SK-N-MC (cell line): ENCODE data around the gene TRMT1.

Experiments
- DNase-seq: peaks from one replicate; pipeline ENCODE4 v3.0.0-alpha.2; 2011; ENCODE audit warnings: low read depth, low spot score
- H3K27ac ChIP-seq: fragments of 200-600 bp; sonication (generic); 2 replicates; pipeline ENCODE4 v1.5.1; 2016; ENCODE audit warnings: mixed run types
- H3K36me3 ChIP-seq: fragments of 200-600 bp; sonication (generic); 2 replicates; pipeline ENCODE4 v1.6.1; 2017; ENCODE audit warnings: antibody characterized with exemption, low read length, mixed read lengths; ENCODE audit not compliant: insufficient read depth
- H3K4me3 ChIP-seq: fragments of 200-600 bp; sonication (generic); 2 replicates; pipeline ENCODE4 v1.5.1; 2016
- H3K9ac ChIP-seq: fragments of 200-600 bp; sonication (generic); 2 replicates; pipeline ENCODE4 v1.8.0; 2017; ENCODE audit warnings: mixed run types, mixed read lengths; ENCODE audit not compliant: insufficient read length
- H3K9me3 ChIP-seq: fragments of 200-600 bp; sonication (generic); 2 replicates; pipeline ENCODE4 v1.6.1; 2017; ENCODE audit warnings: low read depth, mild to moderate bottlenecking, antibody characterized with exemption, low read length, moderate library complexity, mixed read lengths
- EZH2 ChIP-seq: fragments of 200-600 bp; sonication (generic); IDR thresholded peaks from one replicate; pipeline ENCODE4 v1.6.1; 2017; ENCODE audit warnings: antibody characterized with exemption
- FOXP2 ChIP-seq: optimal IDR thresholded peaks from 2 replicates; pipeline ENCODE3; 2011; ENCODE audit warnings: mild to moderate bottlenecking, moderate library complexity; ENCODE audit not compliant: insufficient read depth; ENCODE audit errors: extremely low read length, control extremely low read depth
- POLR2AphosphoS5 ChIP-seq: IDR thresholded peaks from 2 replicates; pipeline ENCODE4 v1.6.1; 2012; ENCODE audit warnings: mild to moderate bottlenecking, low read depth, low read length, borderline replicate concordance

The TRMT1 gene

DNA sequence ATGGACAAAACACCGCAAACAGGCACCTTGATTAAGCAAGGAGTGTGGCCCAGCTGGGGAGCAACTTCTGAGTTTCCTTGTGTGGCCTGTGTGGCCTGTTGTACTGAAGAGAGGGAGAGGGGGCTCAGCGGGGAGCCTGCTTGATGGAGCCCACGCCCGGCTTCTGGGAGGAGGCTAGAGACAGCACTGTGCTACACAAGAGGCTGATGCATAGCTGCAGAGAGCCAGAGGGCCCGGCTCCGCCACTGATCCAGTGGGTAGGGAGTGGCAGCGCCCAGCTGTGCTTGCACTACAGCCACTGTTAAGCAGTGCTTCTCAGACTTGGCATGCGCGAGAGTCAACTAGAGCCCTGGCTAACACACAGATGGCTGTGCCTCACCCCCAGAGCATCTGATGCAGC lies 32.9 kb downstream of the TRMT1 start:
- TF ChIP-seq FOXP2: no peak
- no peak for TF ChIP-seq POLR2AphosphoS5
- no peak for TF ChIP-seq EZH2
- H3K36me3 ChIP-seq: peaks cover 4% of the 10 kb centered on the region
- H3K27ac ChIP-seq: peak overlapping the region; percentile 51; the same call in 1 of the 2 replicates
- H3K9me3 ChIP-seq: no peaks in the 10 kb centered on the region
- H3K9ac ChIP-seq: no peak overlapping the region
- no peak for DNase-seq
- no peak overlapping the region for H3K4me3 ChIP-seq

DNA sequence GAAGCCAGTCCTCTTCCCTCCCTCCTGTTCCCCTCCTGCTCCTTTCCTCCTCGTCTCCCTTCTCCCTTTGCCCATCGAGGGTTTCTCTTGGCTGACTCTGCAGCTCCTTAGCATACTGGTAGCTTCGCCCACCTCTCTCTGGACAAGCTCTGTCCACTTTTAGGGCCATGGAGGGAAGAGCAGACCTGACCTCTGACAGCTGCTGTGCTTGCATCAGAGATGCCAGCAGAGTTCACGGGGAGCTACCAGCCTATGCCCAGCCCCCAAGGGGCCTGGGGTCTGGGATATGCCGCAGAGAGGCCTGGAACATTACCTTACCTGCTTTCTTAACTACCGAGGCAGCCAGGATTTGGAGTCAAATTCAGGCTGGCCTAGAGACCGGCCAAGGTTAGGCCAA lies 33.5 kb downstream of the TRMT1 start:
- peaks cover 5% of the 10 kb centered on the region for H3K36me3 ChIP-seq
- no peak overlapping the region for H3K4me3 ChIP-seq
- TF ChIP-seq EZH2 (no peak), FOXP2 (no peak), POLR2AphosphoS5 (no peak)
- H3K27ac ChIP-seq: peak overlapping the region; percentile 51; the same call in 1 of the 2 replicates
- H3K9ac ChIP-seq: no peak overlapping the region
- no peaks in the 10 kb centered on the region for H3K9me3 ChIP-seq
- no peak for DNase-seq

DNA sequence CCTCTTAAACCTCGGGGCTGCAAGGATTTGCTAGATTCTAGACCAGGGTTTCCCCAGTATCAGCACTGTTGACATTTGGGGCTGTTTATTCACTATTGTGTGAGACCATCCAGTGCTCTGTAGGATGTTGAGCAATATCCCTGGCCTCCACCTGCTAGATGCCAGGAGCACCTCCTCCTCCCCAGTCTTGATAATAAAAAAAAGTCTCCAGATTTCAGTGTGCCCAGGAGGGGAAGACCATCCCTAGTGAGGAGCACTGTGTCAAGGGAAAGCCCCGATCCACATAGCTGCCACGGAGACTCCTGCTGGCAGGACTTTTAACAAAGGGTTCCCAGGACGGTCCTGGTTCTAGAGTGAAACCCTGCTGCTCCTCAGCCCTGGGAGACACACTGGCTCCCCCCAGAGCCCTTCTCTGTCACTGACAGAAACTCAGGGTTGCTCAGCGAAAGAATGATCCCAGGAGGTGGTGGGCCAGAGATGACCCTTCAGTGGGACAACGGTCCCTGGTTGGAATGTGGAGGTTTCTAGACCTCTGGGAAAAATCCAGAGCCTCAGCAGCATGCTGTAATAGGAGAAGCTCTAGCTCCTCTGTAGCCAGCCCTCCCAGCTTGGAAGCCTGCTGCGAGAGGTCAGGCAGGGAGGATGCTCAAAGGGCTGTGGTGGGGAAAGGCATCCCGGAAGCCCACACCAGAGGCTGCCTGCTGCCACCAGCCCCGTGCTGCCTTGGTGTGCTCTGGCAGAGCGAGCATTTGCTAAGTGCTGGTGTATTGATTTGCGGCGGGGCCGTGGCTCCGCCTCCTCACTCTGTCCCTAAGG lies 34.1 kb downstream of the TRMT1 start:
- no peak overlapping the region for H3K9ac ChIP-seq
- no peaks in the 10 kb centered on the region for H3K9me3 ChIP-seq
- peaks cover 10% of the 10 kb centered on the region for H3K36me3 ChIP-seq
- no peak overlapping the region for H3K4me3 ChIP-seq
- DNase-seq: no peak
- TF ChIP-seq EZH2 (no peak), FOXP2 (no peak), POLR2AphosphoS5 (no peak)
- H3K27ac ChIP-seq: peak overlapping the region; percentile 34; the same call in 1 of the 2 replicates

DNA sequence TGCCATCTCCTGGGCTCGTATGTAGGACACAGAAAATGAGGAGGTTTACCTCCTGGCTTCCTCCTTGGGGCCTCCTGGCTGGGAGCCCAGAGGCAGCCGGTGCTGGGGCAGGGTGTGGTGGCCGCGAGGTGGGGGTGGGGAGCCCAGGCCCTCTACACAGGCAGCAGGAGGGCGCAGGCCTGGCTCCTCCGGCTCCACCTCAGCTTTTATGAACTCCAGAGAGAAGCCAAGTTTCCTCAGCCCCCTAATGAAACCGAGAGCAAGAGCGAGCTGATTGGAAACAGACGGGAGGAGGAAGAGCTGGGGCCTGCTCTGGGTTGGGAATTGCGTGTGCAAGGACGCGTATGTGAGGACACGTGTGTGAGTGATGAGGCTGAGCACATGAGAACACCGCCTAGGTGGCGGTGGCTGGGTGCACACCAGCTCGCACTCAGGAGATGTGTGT lies 37.0 kb downstream of the TRMT1 start:
- DNase-seq: no peak
- peaks cover 13% of the 10 kb centered on the region for H3K36me3 ChIP-seq
- peak overlapping the region; percentile 80 for H3K27ac ChIP-seq
- peak overlapping the region; percentile 43 for H3K9ac ChIP-seq
- H3K4me3 ChIP-seq: peak overlapping the region; percentile 20
- no peaks in the 10 kb centered on the region for H3K9me3 ChIP-seq
- TF ChIP-seq EZH2 (no peak), FOXP2 (no peak), POLR2AphosphoS5 (no peak)

DNA sequence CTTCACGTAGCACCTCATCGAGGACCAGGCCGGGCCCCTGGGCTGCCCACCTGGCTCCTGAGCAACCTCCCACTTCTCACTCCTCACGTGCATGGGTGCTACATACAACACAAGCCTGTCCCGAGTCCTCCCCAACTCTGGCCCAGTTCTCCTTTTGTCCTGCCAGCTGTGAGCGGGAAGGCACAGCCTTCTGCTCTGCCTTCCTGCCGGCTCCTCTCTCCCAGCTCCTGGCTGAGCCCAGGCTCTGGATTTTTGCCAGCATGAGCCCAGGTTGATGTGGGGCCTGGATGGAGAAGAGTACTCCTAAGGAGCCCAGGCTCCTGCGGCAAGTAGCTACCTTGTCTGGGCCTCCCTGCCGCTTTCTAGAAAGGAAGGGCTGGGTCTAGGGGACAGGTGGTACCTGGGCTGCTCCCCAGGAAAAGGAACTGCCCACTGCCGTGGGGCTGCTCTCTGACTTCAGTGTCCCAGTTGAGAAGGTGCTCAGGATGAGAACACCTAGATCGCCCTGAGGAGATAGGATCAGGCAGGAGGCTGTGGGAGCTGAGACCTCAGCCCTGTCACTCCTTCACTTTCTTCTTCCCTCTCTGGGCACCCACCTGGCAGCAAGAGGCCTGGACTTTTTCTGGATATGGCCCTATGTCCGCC lies 37.5 kb downstream of the TRMT1 start:
- Histone ChIP-seq H3K27ac (peak overlapping the region; percentile 80), H3K9me3 (no peaks in the 10 kb centered on the region), H3K4me3 (peak overlapping the region; percentile 20), H3K36me3 (peaks cover 13% of the 10 kb centered on the region), H3K9ac (peak overlapping the region; percentile 43)
- no peak for TF ChIP-seq FOXP2
- no peak for TF ChIP-seq POLR2AphosphoS5
- no peak for TF ChIP-seq EZH2
- no peak for DNase-seq

DNA sequence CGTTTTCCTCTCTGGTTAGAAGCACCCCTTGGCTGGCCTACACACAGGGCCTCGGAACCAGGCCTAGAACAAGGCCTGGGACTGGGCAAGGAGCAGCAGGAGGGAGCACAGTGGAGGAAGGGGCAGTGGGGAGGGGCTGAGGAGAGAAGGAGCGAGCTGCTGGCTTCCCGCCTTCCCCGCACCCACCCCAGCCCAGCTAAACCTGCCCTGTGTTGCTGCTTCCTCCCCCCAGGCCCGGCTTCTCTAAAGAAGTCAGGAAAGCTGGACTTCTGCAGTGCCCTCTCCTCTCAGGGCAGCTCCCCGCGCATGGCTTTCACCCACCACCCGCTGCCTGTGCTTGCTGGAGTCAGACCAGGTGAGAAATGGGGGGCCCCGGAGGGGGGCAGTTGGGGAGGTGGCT lies 38.2 kb downstream of the TRMT1 start:
- Histone ChIP-seq H3K27ac (peak overlapping the region; percentile 80), H3K36me3 (peaks cover 20% of the 10 kb centered on the region), H3K4me3 (no peak overlapping the region), H3K9ac (peak overlapping the region; percentile 16), H3K9me3 (no peaks in the 10 kb centered on the region)
- TF ChIP-seq FOXP2 (no peak), POLR2AphosphoS5 (no peak), EZH2 (no peak)
- DNase-seq: no peak

DNA sequence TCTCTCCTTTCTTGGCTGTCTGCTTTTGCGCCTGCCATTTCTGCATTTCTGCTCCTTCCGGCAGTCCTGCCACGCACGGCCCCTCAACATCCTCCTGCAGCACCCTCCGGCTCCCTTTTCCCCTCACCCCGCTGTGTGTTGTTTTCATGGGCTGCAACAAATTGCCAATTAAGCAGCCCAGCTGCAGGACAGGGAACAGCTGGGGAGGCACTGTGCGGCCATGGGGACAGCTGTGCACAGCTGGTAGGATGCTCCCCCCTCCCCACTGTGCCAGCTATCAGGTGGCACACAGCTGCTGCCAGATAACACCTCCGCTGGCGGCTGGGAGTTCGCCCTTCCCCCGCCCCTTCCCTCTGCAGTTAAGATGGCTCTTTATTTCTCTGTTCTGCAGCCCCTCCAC lies 39.3 kb downstream of the TRMT1 start:
- H3K27ac ChIP-seq: peak overlapping the region; percentile 80
- DNase-seq: no peak
- no peak overlapping the region for H3K4me3 ChIP-seq
- no peak for TF ChIP-seq POLR2AphosphoS5
- no peak for TF ChIP-seq FOXP2
- no peak for TF ChIP-seq EZH2
- no peak overlapping the region for H3K9ac ChIP-seq
- H3K36me3 ChIP-seq: peaks cover 22% of the 10 kb centered on the region
- no peaks in the 10 kb centered on the region for H3K9me3 ChIP-seq

DNA sequence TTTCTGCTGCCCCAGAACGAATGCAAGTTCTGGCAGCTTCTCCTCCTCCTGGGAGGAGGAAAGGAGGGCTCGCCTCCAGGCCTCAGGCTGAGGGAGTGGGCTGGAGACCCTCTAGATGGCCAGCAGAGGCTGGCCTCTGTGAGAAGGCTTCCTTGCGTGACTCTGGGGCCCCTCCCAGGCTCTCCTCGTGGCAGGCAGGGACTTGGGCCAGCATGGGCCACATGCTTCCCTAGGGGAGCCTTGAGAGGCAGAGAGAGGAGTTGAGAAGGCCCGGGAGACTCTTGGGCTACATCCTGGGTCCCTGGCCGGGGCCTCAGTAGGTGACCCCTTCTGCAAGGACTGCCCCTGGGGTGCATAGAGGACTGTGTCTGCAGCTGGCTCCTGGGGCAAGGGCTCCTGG lies 39.8 kb downstream of the TRMT1 start:
- no peak overlapping the region for H3K4me3 ChIP-seq
- TF ChIP-seq FOXP2: no peak
- TF ChIP-seq EZH2: no peak
- TF ChIP-seq POLR2AphosphoS5: no peak
- no peaks in the 10 kb centered on the region for H3K9me3 ChIP-seq
- peaks cover 22% of the 10 kb centered on the region for H3K36me3 ChIP-seq
- peak overlapping the region; percentile 65 for H3K27ac ChIP-seq
- DNase-seq: no peak
- no peak overlapping the region for H3K9ac ChIP-seq

DNA sequence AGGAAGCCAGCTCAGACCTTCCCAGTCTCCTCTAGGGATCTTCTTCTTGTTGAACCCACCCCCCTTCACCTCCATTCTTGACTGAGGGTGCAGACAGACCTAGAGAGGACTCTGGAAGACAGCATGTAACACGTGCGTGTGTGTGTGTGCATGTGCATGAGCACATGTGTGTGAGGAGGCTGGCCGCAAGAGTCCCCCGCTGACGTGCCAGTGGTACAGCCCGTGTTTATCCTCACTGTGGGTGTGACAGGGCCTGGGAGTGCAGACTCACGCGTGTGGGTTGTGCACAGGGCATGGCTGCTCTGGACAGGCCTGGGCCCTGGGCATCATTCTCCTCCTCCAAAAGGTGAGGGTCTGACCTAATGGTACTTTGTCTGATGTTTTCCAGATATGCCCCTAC lies 40.2 kb downstream of the TRMT1 start:
- Histone ChIP-seq H3K36me3 (peaks cover 22% of the 10 kb centered on the region), H3K27ac (peak overlapping the region; percentile 65), H3K9me3 (no peaks in the 10 kb centered on the region), H3K4me3 (no peak overlapping the region), H3K9ac (no peak overlapping the region)
- TF ChIP-seq FOXP2 (no peak), POLR2AphosphoS5 (no peak), EZH2 (no peak)
- DNase-seq: no peak
